Amniotic stem cell (primary cell): ENCODE measurements around the gene SCARF2.
"Not testable (repeated sequence)": the region's sequence is repeated elsewhere in the genome, so short reads cannot be mapped to it uniquely, and the experiment has no call there.

ENCODE experiments used
- DNase-seq: peaks from one replicate; lab custom pipeline; 2025; lab: John Stamatoyannopoulos, UW

SCARF2 gene

GRCh38 chr22:20428496-20429253 lies 8.9 kb downstream of the SCARF2 start:
- no peak for DNase-seq

- DNase-seq = no peak
Measured at GRCh38 chr22:20427945-20428417, 9.6 kb downstream of the SCARF2 start.

GRCh38 chr22:20427104-20427944 lies 10.3 kb downstream of the SCARF2 start:
- no peak for DNase-seq

- DNase-seq = no peak
Measured at GRCh38 chr22:20426259-20426615, 11.4 kb downstream of the SCARF2 start.

GRCh38 chr22:20425566-20426258 lies 11.9 kb downstream of the SCARF2 start:
- no peak for DNase-seq

GRCh38 chr22:20424932-20425565 lies 12.6 kb downstream of the SCARF2 start:
- no peak for DNase-seq

GRCh38 chr22:20424568-20424931 lies 13.1 kb downstream of the SCARF2 start:
- DNase-seq = no peak

GRCh38 chr22:20423906-20424551 lies 13.6 kb downstream of the SCARF2 start:
- DNase-seq = no peak

GRCh38 chr22:20423008-20423905 lies 14.4 kb downstream of the SCARF2 start:
- DNase-seq = no peak

GRCh38 chr22:20422271-20423007 lies 15.2 kb downstream of the SCARF2 start:
- no peak for DNase-seq

- DNase-seq = no peak
Measured at GRCh38 chr22:20421507-20421874, 16.1 kb downstream of the SCARF2 start.

GRCh38 chr22:20420157-20420842 lies 17.3 kb downstream of the SCARF2 start:
- DNase-seq = no peak

GRCh38 chr22:20419664-20419951 lies 18.0 kb downstream of the SCARF2 start:
- DNase-seq = no peak

GRCh38 chr22:20418211-20418788 lies 19.3 kb downstream of the SCARF2 start:
- peak; percentile 68 for DNase-seq

- not testable (repeated sequence) for DNase-seq
Measured at GRCh38 chr22:20415699-20416098, 21.9 kb downstream of the SCARF2 start.

- DNase-seq = not testable (repeated sequence)
Measured at GRCh38 chr22:20415241-20415640, 22.4 kb downstream of the SCARF2 start.

GRCh38 chr22:20414450-20414849 lies 23.2 kb downstream of the SCARF2 start:
- DNase-seq = no peak

GRCh38 chr22:20414059-20414440 lies 23.6 kb downstream of the SCARF2 start:
- DNase-seq = no peak
